ENCODE results near the gene SPIRE2. TPM values are rescaled to one million over a fixed set of nuclear protein-coding genes. Genes with fewer than 3 reads are reported as not detected.
"Not testable (repeated sequence)": the region's sequence is repeated elsewhere in the genome, so short reads cannot be mapped to it uniquely, and the experiment has no call there.

SPIRE2 gene
- polyA plus RNA-seq, 1 donor (not counting 4 experiments of a cell fraction or from before 2014, with no cell fraction given) = 1.1 TPM

- Histone ChIP-seq H3K27ac (ENCODE audit: control insufficient read depth, insufficient read depth, low read length) (no peak overlapping the region), H3K79me2 (ENCODE audit: control insufficient read depth, insufficient read depth, low read length) (no peaks in the 10 kb centered on the region), H3K9me3 (ENCODE audit: control insufficient read depth, low read depth, low read length) (no peaks in the 10 kb centered on the region), H2AFZ (ENCODE audit: control insufficient read depth, low read length) (no peak overlapping the region), H4K20me1 (ENCODE audit: control insufficient read depth, extremely low read depth, insufficient read depth, low read length) (no peaks in the 10 kb centered on the region), H3K4me1 (ENCODE audit: control insufficient read depth, extremely low read depth, insufficient read depth, low read length) (peaks cover 5% of the 10 kb centered on the region), H3K4me3 (ENCODE audit: control insufficient read depth in 2 of 3, extremely low read depth in 1 of 3, insufficient read depth in 2 of 3, low read depth in 1 of 3, low read length in 3 of 3) (no peak overlapping the region), H3K27me3 (ENCODE audit: control insufficient read depth, extremely low read depth, insufficient read depth, low read length) (no peaks in the 10 kb centered on the region), H3K9me1 (ENCODE audit: control insufficient read depth, extremely low read depth, insufficient read depth, low read length) (no peaks in the 10 kb centered on the region), H3K36me3 (ENCODE audit: control insufficient read depth in 2 of 2, extremely low read depth in 1 of 2, insufficient read depth in 2 of 2, low read length in 2 of 2) (no peaks in the 10 kb centered on the region), H3K4me2 (ENCODE audit: control insufficient read depth, extremely low read depth, insufficient read depth, low read depth, low read length) (no peak overlapping the region), H3K9ac (ENCODE audit: control insufficient read depth, extremely low read depth, insufficient read depth, low read length) (no peak overlapping the region)
- TF ChIP-seq EZH2 (IDR thresholded peaks at IDR 0.05; ENCODE audit: low read length) = no peak
- no peak for TF ChIP-seq CTCF (optimal IDR thresholded peaks at IDR 0.05 in 1 of 3, IDR thresholded peaks at IDR 0.05 in 1 of 3, conservative IDR thresholded peaks at IDR 0.05 in 1 of 3; ENCODE audit: extremely low read depth in 1 of 3, insufficient read depth in 2 of 3, low read length in 3 of 3)
- FAIRE-seq = no peak
- dilution Hi-C loops (cut with MboI; ENCODE audit: extremely low pct_ligation_motif_present, low sequenced_read_pairs) = no loop called here
- no peak for DNase-seq (ENCODE audit: low read depth, low spot score)
Measured at GRCh38 chr16:89831810-89832328, 3.6 kb downstream of the SPIRE2 start.

GRCh38 chr16:89833664-89834363 is 5.5 kb downstream of the SPIRE2 start:
- H2AFZ ChIP-seq (ENCODE audit: control insufficient read depth, low read length); H3K27ac ChIP-seq (ENCODE audit: control insufficient read depth, insufficient read depth, low read length); H3K36me3 ChIP-seq (ENCODE audit: control insufficient read depth in 2 of 2, extremely low read depth in 1 of 2, insufficient read depth in 2 of 2, low read length in 2 of 2); FAIRE-seq; H3K4me1 ChIP-seq (ENCODE audit: control insufficient read depth, extremely low read depth, insufficient read depth, low read length); H3K4me2 ChIP-seq (ENCODE audit: control insufficient read depth, extremely low read depth, insufficient read depth, low read depth, low read length); H3K4me3 ChIP-seq (ENCODE audit: control insufficient read depth in 2 of 3, extremely low read depth in 1 of 3, insufficient read depth in 2 of 3, low read depth in 1 of 3, low read length in 3 of 3); H3K9me1 ChIP-seq (ENCODE audit: control insufficient read depth, extremely low read depth, insufficient read depth, low read length); H3K79me2 ChIP-seq (ENCODE audit: control insufficient read depth, insufficient read depth, low read length); H3K9ac ChIP-seq (ENCODE audit: control insufficient read depth, extremely low read depth, insufficient read depth, low read length); DNase-seq (ENCODE audit: low read depth, low spot score); H3K9me3 ChIP-seq (ENCODE audit: control insufficient read depth, low read depth, low read length); dilution Hi-C loops (cut with MboI; ENCODE audit: extremely low pct_ligation_motif_present, low sequenced_read_pairs); H4K20me1 ChIP-seq (ENCODE audit: control insufficient read depth, extremely low read depth, insufficient read depth, low read length); H3K27me3 ChIP-seq (ENCODE audit: control insufficient read depth, extremely low read depth, insufficient read depth, low read length): not testable (repeated sequence)

- DNase-seq (ENCODE audit: low read depth, low spot score); H3K4me3 ChIP-seq (ENCODE audit: control insufficient read depth in 2 of 3, extremely low read depth in 1 of 3, insufficient read depth in 2 of 3, low read depth in 1 of 3, low read length in 3 of 3); H3K79me2 ChIP-seq (ENCODE audit: control insufficient read depth, insufficient read depth, low read length); H3K4me1 ChIP-seq (ENCODE audit: control insufficient read depth, extremely low read depth, insufficient read depth, low read length); H3K27ac ChIP-seq (ENCODE audit: control insufficient read depth, insufficient read depth, low read length); H3K36me3 ChIP-seq (ENCODE audit: control insufficient read depth in 2 of 2, extremely low read depth in 1 of 2, insufficient read depth in 2 of 2, low read length in 2 of 2); H3K27me3 ChIP-seq (ENCODE audit: control insufficient read depth, extremely low read depth, insufficient read depth, low read length); H3K9ac ChIP-seq (ENCODE audit: control insufficient read depth, extremely low read depth, insufficient read depth, low read length); FAIRE-seq; H2AFZ ChIP-seq (ENCODE audit: control insufficient read depth, low read length); H3K9me3 ChIP-seq (ENCODE audit: control insufficient read depth, low read depth, low read length); H3K9me1 ChIP-seq (ENCODE audit: control insufficient read depth, extremely low read depth, insufficient read depth, low read length); H4K20me1 ChIP-seq (ENCODE audit: control insufficient read depth, extremely low read depth, insufficient read depth, low read length); H3K4me2 ChIP-seq (ENCODE audit: control insufficient read depth, extremely low read depth, insufficient read depth, low read depth, low read length); dilution Hi-C loops (cut with MboI; ENCODE audit: extremely low pct_ligation_motif_present, low sequenced_read_pairs): not testable (repeated sequence)
Measured at GRCh38 chr16:89834813-89835363, 6.6 kb downstream of the SPIRE2 start.

- H3K27ac ChIP-seq (ENCODE audit: control insufficient read depth, insufficient read depth, low read length); H3K27me3 ChIP-seq (ENCODE audit: control insufficient read depth, extremely low read depth, insufficient read depth, low read length); H3K9me3 ChIP-seq (ENCODE audit: control insufficient read depth, low read depth, low read length); FAIRE-seq; DNase-seq (ENCODE audit: low read depth, low spot score); H4K20me1 ChIP-seq (ENCODE audit: control insufficient read depth, extremely low read depth, insufficient read depth, low read length); H3K4me2 ChIP-seq (ENCODE audit: control insufficient read depth, extremely low read depth, insufficient read depth, low read depth, low read length); H3K36me3 ChIP-seq (ENCODE audit: control insufficient read depth in 2 of 2, extremely low read depth in 1 of 2, insufficient read depth in 2 of 2, low read length in 2 of 2); H3K9me1 ChIP-seq (ENCODE audit: control insufficient read depth, extremely low read depth, insufficient read depth, low read length); H3K79me2 ChIP-seq (ENCODE audit: control insufficient read depth, insufficient read depth, low read length); H3K9ac ChIP-seq (ENCODE audit: control insufficient read depth, extremely low read depth, insufficient read depth, low read length); H3K4me1 ChIP-seq (ENCODE audit: control insufficient read depth, extremely low read depth, insufficient read depth, low read length); H2AFZ ChIP-seq (ENCODE audit: control insufficient read depth, low read length); dilution Hi-C loops (cut with MboI; ENCODE audit: extremely low pct_ligation_motif_present, low sequenced_read_pairs); H3K4me3 ChIP-seq (ENCODE audit: control insufficient read depth in 2 of 3, extremely low read depth in 1 of 3, insufficient read depth in 2 of 3, low read depth in 1 of 3, low read length in 3 of 3): not testable (repeated sequence)
Measured at GRCh38 chr16:89836484-89836883, 8.2 kb downstream of the SPIRE2 start.
